CD8-positive, alpha-beta memory T cell (primary cell): Measurements from ENCODE around the gene ABHD14A. TPM values are rescaled to one million over a fixed set of nuclear protein-coding genes. Genes with fewer than 3 reads are reported as not detected.

Source experiments
- CTCF ChIA-PET: fragments of 350-600 bp; sonication (Branson Sonifier 250); formaldehyde crosslinking; loops from one replicate; lab custom pipeline; 2021; ENCODE audit warnings: antibody characterized with exemption; lab: Charles Lee
- POLR2A ChIA-PET: fragments of 350-600 bp; sonication (Branson Sonifier 250); formaldehyde crosslinking; loops from one replicate; lab custom pipeline; 2021; ENCODE audit warnings: antibody characterized with exemption; lab: Charles Lee
- DNase-seq, 5 donors: peaks; one replicate each; pipeline versions ENCODE4 v3.0.0 to v3.0.0-alpha.2; 2020 to 2022; ENCODE audit warnings: mixed read lengths in 1 of 5
- H3K27ac ChIP-seq: one replicate; pipeline ENCODE4 v1.7.0; 2013; ENCODE audit warnings: low read depth, mild to moderate bottlenecking, low read length, moderate library complexity
- H3K27me3 ChIP-seq: 2 replicates; pipeline ENCODE4 v1.7.0; 2013; ENCODE audit warnings: low read length, mild to moderate bottlenecking; ENCODE audit not compliant: insufficient read depth, poor library complexity, severe bottlenecking
- H3K36me3 ChIP-seq: 2 replicates; pipeline ENCODE4 v1.7.0; 2013; ENCODE audit warnings: mild to moderate bottlenecking, low read length, moderate library complexity; ENCODE audit not compliant: insufficient read depth
- H3K4me1 ChIP-seq: 2 replicates; pipeline ENCODE4 v1.7.0; 2013; ENCODE audit warnings: mild to moderate bottlenecking, low read length, moderate library complexity; ENCODE audit not compliant: insufficient read depth
- H3K4me3 ChIP-seq: 2 replicates; pipeline ENCODE4 v1.7.0; 2013; ENCODE audit warnings: mild to moderate bottlenecking, low read length
- H3K9me3 ChIP-seq: 2 replicates; pipeline ENCODE4 v1.7.0; 2013; ENCODE audit warnings: mild to moderate bottlenecking, low read length
- H3K27ac Mint-ChIP-seq, 8 donors: one replicate each; pipeline ENCODE4 v1.8.0; 2020 to 2021; ENCODE audit warnings: mixed read lengths in 8 of 8, mild to moderate bottlenecking in 6 of 8, inconsistent platforms in 3 of 8, moderate library complexity in 3 of 8
- H3K27me3 Mint-ChIP-seq, 2 donors: one replicate each; pipeline ENCODE4 v1.8.0; 2020 to 2021; ENCODE audit warnings: mixed read lengths in 2 of 2, mild to moderate bottlenecking in 1 of 2, moderate library complexity in 1 of 2
- H3K36me3 Mint-ChIP-seq, 3 donors: one replicate each; pipeline ENCODE4 v1.8.0; 2020 to 2021; ENCODE audit warnings: mixed read lengths in 3 of 3, inconsistent platforms in 1 of 3, mild to moderate bottlenecking in 1 of 3
- H3K4me1 Mint-ChIP-seq, 3 donors: one replicate each; pipeline ENCODE4 v1.8.0; 2020 to 2021; ENCODE audit warnings: mixed read lengths in 3 of 3, inconsistent platforms in 1 of 3, mild to moderate bottlenecking in 1 of 3
- H3K4me3 Mint-ChIP-seq, 7 donors: one replicate each; pipeline ENCODE4 v1.8.0; 2020 to 2021; ENCODE audit warnings: mixed read lengths in 7 of 7, mild to moderate bottlenecking in 6 of 7, moderate library complexity in 4 of 7, inconsistent platforms in 2 of 7
- H3K9me3 Mint-ChIP-seq, 5 donors: one replicate each; pipeline ENCODE4 v1.8.0; 2020 to 2022; ENCODE audit warnings: mixed read lengths in 5 of 5, mild to moderate bottlenecking in 3 of 5, moderate library complexity in 2 of 5, inconsistent platforms in 1 of 5
- polyA plus RNA-seq: library from polyadenylated mRNA; unstranded; fragments of 300-500 nt; fragmentation: Illumina TruSeq; gene quantifications from one replicate; pipeline ENCODE4 v1.2.3, GENCODE V29; 2021
- total RNA-seq, 2 experiments: library from RNA; stranded (reverse); gene quantifications; one replicate each; pipeline ENCODE4 v1.2.3, GENCODE V29; 2021

ABHD14A gene
- total and polyA plus RNA-seq, 3 experiments from 2014 or later: 14.4 to 117 (median 16.0) TPM

GRCh38 chr3:51997172-51997571, 22.3 kb downstream of the ABHD14A start:
- DNase-seq: no peak
- Histone ChIP-seq H3K27me3 (no peaks in the 10 kb centered on the region), H3K36me3 (peaks cover 17% of the 10 kb centered on the region), H3K4me1 (peaks cover 26% of the 10 kb centered on the region), H3K9me3 (no peaks in the 10 kb centered on the region), H3K27ac (no peak overlapping the region), H3K4me3 (no peak overlapping the region)
- ChIA-PET CTCF (no interaction called here), POLR2A (no interaction called here)
- H3K9me3 Mint-ChIP-seq: no peaks in the 10 kb centered on the region
- peak overlapping the region in 6 of 7 donors; percentile 49 to 79 (median 62) for H3K4me3 Mint-ChIP-seq
- H3K36me3 Mint-ChIP-seq: peaks cover 3 to 35% (median 5%) of the 10 kb centered on the region in 3 donors
- peaks cover 0 to 1% of the 10 kb centered on the region in 2 donors for H3K27me3 Mint-ChIP-seq
- H3K27ac Mint-ChIP-seq: peak overlapping the region in 3 of 8 donors; percentile 25 to 81 (median 33)
- H3K4me1 Mint-ChIP-seq: peaks cover 35 to 47% (median 45%) of the 10 kb centered on the region in 3 donors

GRCh38 chr3:51997935-51998596, 23.2 kb downstream of the ABHD14A start:
- ChIA-PET CTCF (interaction anchor here (1.2 to 1.4 kb wide), 2 partner anchors 58 to 125 kb away, joined by 4 to 6 read pairs; partner anchors contain the start of gene DUSP7), POLR2A (interaction anchor here (0.5 kb wide), 1 partner anchor 254 kb away, joined by 7 read pairs; no protein-coding TSS in a partner anchor)
- Histone ChIP-seq H3K36me3 (peaks cover 12% of the 10 kb centered on the region), H3K4me1 (peaks cover 26% of the 10 kb centered on the region), H3K9me3 (no peaks in the 10 kb centered on the region), H3K27ac (no peak overlapping the region), H3K4me3 (no peak overlapping the region), H3K27me3 (no peaks in the 10 kb centered on the region)
- H3K4me1 Mint-ChIP-seq: peaks cover 31 to 41% (median 37%) of the 10 kb centered on the region in 3 donors
- H3K36me3 Mint-ChIP-seq: peaks cover 3 to 27% (median 5%) of the 10 kb centered on the region in 3 donors
- H3K9me3 Mint-ChIP-seq: no peaks in the 10 kb centered on the region
- peak overlapping the region in 1 of 8 donors; percentile 78 for H3K27ac Mint-ChIP-seq
- H3K27me3 Mint-ChIP-seq: peaks cover 0 to 1% of the 10 kb centered on the region in 2 donors
- no peak for DNase-seq
- H3K4me3 Mint-ChIP-seq: peak overlapping the region in 1 of 7 donors; percentile 40

- Histone ChIP-seq H3K36me3 (peaks cover 12% of the 10 kb centered on the region), H3K27me3 (no peaks in the 10 kb centered on the region), H3K4me1 (peaks cover 26% of the 10 kb centered on the region), H3K27ac (no peak overlapping the region), H3K9me3 (no peaks in the 10 kb centered on the region), H3K4me3 (no peak overlapping the region)
- CTCF ChIA-PET: interaction anchor here (1.2 to 1.4 kb wide), 2 partner anchors 57 to 124 kb away, joined by 4 to 6 read pairs; partner anchors contain the start of gene DUSP7
- H3K9me3 Mint-ChIP-seq: no peaks in the 10 kb centered on the region
- no peak overlapping the region for H3K27ac Mint-ChIP-seq
- peaks cover 29 to 34% (median 30%) of the 10 kb centered on the region in 3 donors for H3K4me1 Mint-ChIP-seq
- H3K36me3 Mint-ChIP-seq: peaks cover 3 to 21% (median 5%) of the 10 kb centered on the region in 3 donors
- DNase-seq: no peak
- H3K4me3 Mint-ChIP-seq: no peak overlapping the region
- POLR2A ChIA-PET: no interaction called here
- peaks cover 0 to 1% of the 10 kb centered on the region in 2 donors for H3K27me3 Mint-ChIP-seq
Measured at GRCh38 chr3:51998774-51999173, 23.9 kb downstream of the ABHD14A start.

GRCh38 chr3:51999846-52000245, 25.0 kb downstream of the ABHD14A start:
- H3K27ac ChIP-seq: no peak overlapping the region
- H3K4me3 ChIP-seq: no peak overlapping the region
- H3K4me1 Mint-ChIP-seq: peaks cover 19 to 23% (median 20%) of the 10 kb centered on the region in 3 donors
- H3K4me1 ChIP-seq: peaks cover 16% of the 10 kb centered on the region
- H3K27me3 ChIP-seq: no peaks in the 10 kb centered on the region
- POLR2A ChIA-PET: no interaction called here
- peaks cover 0 to 1% of the 10 kb centered on the region in 2 donors for H3K27me3 Mint-ChIP-seq
- H3K27ac Mint-ChIP-seq: peak overlapping the region in 1 of 8 donors; percentile 78
- no peaks in the 10 kb centered on the region for H3K9me3 ChIP-seq
- DNase-seq: no peak
- H3K9me3 Mint-ChIP-seq: no peaks in the 10 kb centered on the region
- peak overlapping the region in 1 of 7 donors; percentile 57 for H3K4me3 Mint-ChIP-seq
- H3K36me3 ChIP-seq: peaks cover 1% of the 10 kb centered on the region
- peaks cover 0 to 10% (median 3%) of the 10 kb centered on the region in 3 donors for H3K36me3 Mint-ChIP-seq
- CTCF ChIA-PET: interaction anchor here (3.6 to 6.1 kb wide), 3 partner anchors 57 to 144 kb away, joined by 13 to 79 read pairs (median 74); no protein-coding TSS in a partner anchor

- H3K4me1 ChIP-seq: peaks cover 19% of the 10 kb centered on the region
- no peak overlapping the region for H3K27ac ChIP-seq
- Mint-ChIP-seq H3K27ac (peak overlapping the region in 2 of 8 donors; percentile 11 to 28), H3K27me3 (peaks cover 0 to 1% of the 10 kb centered on the region in 2 donors), H3K9me3 (no peaks in the 10 kb centered on the region), H3K4me1 (peaks cover 7 to 15% (median 10%) of the 10 kb centered on the region in 3 donors), H3K4me3 (peak overlapping the region in 2 of 7 donors; percentile 2 to 7), H3K36me3 (no peaks in the 10 kb centered on the region)
- CTCF ChIA-PET: interaction anchor here (0.6 to 6.1 kb wide), 34 partner anchors 10 to 445 kb away, joined by 3 to 79 read pairs (median 4); partner anchors contain the start of genes ABHD14B, DUSP7, POC1A and RRP9
- no peaks in the 10 kb centered on the region for H3K27me3 ChIP-seq
- POLR2A ChIA-PET: interaction anchor here (0.6 to 1.4 kb wide), 2 partner anchors 122 to 146 kb away, joined by 3 to 5 read pairs; no protein-coding TSS in a partner anchor
- no peaks in the 10 kb centered on the region for H3K9me3 ChIP-seq
- no peak overlapping the region for H3K4me3 ChIP-seq
- no peaks in the 10 kb centered on the region for H3K36me3 ChIP-seq
- DNase-seq: peak; percentile 80 to 92 (median 87)
Measured at GRCh38 chr3:52001443-52001974, 26.6 kb downstream of the ABHD14A start.

- H3K36me3 Mint-ChIP-seq: no peaks in the 10 kb centered on the region
- Histone ChIP-seq H3K9me3 (no peaks in the 10 kb centered on the region), H3K36me3 (no peaks in the 10 kb centered on the region), H3K27me3 (no peaks in the 10 kb centered on the region), H3K27ac (no peak overlapping the region), H3K4me3 (no peak overlapping the region), H3K4me1 (peaks cover 19% of the 10 kb centered on the region)
- no peak for DNase-seq
- H3K4me1 Mint-ChIP-seq: peaks cover 0 to 11% (median 6%) of the 10 kb centered on the region in 3 donors
- POLR2A ChIA-PET: no interaction called here
- H3K9me3 Mint-ChIP-seq: no peaks in the 10 kb centered on the region
- H3K4me3 Mint-ChIP-seq: no peak overlapping the region
- CTCF ChIA-PET: interaction anchor here (1.1 to 6.1 kb wide), 13 partner anchors 51 to 443 kb away, joined by 4 to 79 read pairs (median 9); partner anchors contain the start of gene DUSP7
- H3K27me3 Mint-ChIP-seq: peaks cover 1 to 3% of the 10 kb centered on the region in 2 donors
- H3K27ac Mint-ChIP-seq: no peak overlapping the region
Measured at GRCh38 chr3:52002748-52003147, 27.9 kb downstream of the ABHD14A start.

- CTCF ChIA-PET: interaction anchor here (0.9 to 6.1 kb wide), 7 partner anchors 31 to 140 kb away, joined by 3 to 79 read pairs (median 3); partner anchors contain the start of genes ABHD14B and RRP9
- no peaks in the 10 kb centered on the region for H3K36me3 ChIP-seq
- H3K27ac ChIP-seq: no peak overlapping the region
- POLR2A ChIA-PET: no interaction called here
- Mint-ChIP-seq H3K4me1 (peaks cover 0 to 11% (median 6%) of the 10 kb centered on the region in 3 donors), H3K9me3 (no peaks in the 10 kb centered on the region), H3K27ac (no peak overlapping the region), H3K36me3 (no peaks in the 10 kb centered on the region), H3K27me3 (peaks cover 1 to 3% of the 10 kb centered on the region in 2 donors), H3K4me3 (no peak overlapping the region)
- no peak overlapping the region for H3K4me3 ChIP-seq
- H3K9me3 ChIP-seq: no peaks in the 10 kb centered on the region
- no peak for DNase-seq
- H3K27me3 ChIP-seq: no peaks in the 10 kb centered on the region
- peaks cover 19% of the 10 kb centered on the region for H3K4me1 ChIP-seq
Measured at GRCh38 chr3:52004163-52004787, 29.4 kb downstream of the ABHD14A start.
